Neutrophil (primary cell): Measurements from ENCODE around the gene TINCR.

ENCODE experiments used
- H3K27ac ChIP-seq: fragments of 200-600 bp; sonication (generic); 2 replicates; pipeline ENCODE4 v1.5.1; 2016; ENCODE audit warnings: mild to moderate bottlenecking, moderate library complexity
- H3K27me3 ChIP-seq: fragments of 200-600 bp; sonication (generic); 2 replicates; pipeline ENCODE4 v1.6.0; 2016; ENCODE audit warnings: mild to moderate bottlenecking
- H3K36me3 ChIP-seq: fragments of 200-600 bp; sonication (generic); 2 replicates; pipeline ENCODE4 v1.5.1; 2017
- H3K4me1 ChIP-seq, 2 experiments: fragments of 200-600 bp in 1 of 2; sonication (generic) in 1 of 2; 1 replicate in 1 of 2; 2 replicates in 1 of 2; pipeline versions ENCODE4 v1.5.1 to v1.6.1; 2013 to 2016; ENCODE audit warnings: low read depth in 1 of 2, low read length in 1 of 2, mild to moderate bottlenecking in 1 of 2, moderate library complexity in 1 of 2; ENCODE audit not compliant: control insufficient read depth in 1 of 2, insufficient read depth in 1 of 2
- H3K4me3 ChIP-seq, 2 experiments: fragments of 200-600 bp in 1 of 2; sonication (generic) in 1 of 2; 1 replicate in 1 of 2; 2 replicates in 1 of 2; pipeline ENCODE4 v1.5.1; 2013 to 2016; ENCODE audit warnings: low read depth in 1 of 2, low read length in 1 of 2, mild to moderate bottlenecking in 1 of 2, moderate library complexity in 1 of 2
- H3K9me3 ChIP-seq: fragments of 200-600 bp; sonication (generic); 2 replicates; pipeline ENCODE4 v1.5.1; 2016
- CTCF ChIP-seq: fragments of 200-600 bp; sonication (generic); IDR thresholded peaks from 2 replicates; pipeline ENCODE4 v1.5.1; 2016; ENCODE audit warnings: antibody characterized with exemption

The TINCR gene

GRCh38 chr19:5608291-5608690 lies 40.5 kb upstream of the TINCR start:
- H3K4me1 ChIP-seq, result no peaks in the 10 kb centered on the region
- no peaks in the 10 kb centered on the region for H3K9me3 ChIP-seq
- no peak overlapping the region for H3K27ac ChIP-seq
- H3K27me3 ChIP-seq, result no peaks in the 10 kb centered on the region
- H3K36me3 ChIP-seq, result peaks cover 92% of the 10 kb centered on the region
- no peak for TF ChIP-seq CTCF
- H3K4me3 ChIP-seq, result no peak overlapping the region

DNA sequence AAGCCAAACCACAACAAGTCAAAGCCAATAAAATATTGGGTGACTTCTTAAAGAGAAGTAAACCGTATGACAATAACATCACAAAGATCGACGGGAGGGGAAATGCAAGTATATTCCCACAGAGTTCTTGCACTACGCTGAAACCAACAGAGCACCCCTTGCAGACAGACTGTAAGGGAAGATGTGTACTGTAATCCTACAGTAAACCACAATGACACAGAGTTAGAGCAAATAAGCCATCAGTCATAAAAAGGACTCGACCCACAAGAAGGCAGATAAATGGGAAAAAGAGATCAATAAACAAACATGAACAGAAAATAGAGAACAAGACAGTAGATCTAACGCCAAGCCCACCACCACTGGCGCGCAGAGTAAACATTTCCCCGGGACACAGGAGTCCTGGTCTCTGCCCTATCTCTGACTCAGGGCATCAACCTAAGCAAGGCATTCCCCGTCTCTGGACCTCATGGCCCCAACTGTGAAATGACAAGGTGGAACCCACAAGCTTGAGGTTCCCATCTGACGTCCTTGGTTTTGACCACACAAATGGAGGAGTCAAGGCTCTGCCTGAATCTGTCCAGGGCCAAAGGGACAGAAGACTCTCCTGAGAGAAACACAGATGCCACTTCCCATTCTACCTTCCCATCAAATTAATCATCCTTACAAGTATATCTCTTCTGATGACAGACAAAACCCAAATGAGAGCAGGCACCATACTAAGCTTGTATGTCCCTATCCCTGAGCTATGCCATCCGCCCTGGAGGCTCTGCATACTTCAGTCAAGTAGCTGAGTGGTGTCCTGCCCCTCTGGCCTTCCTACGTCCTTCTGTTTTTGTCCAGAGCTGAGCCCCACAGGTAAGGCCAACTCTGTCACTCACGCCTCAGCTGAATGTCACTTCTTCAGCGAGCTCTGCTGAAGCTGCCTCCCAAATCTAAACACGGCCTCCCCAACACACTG lies 39.8 kb upstream of the TINCR start:
- H3K4me1 ChIP-seq, result no peaks in the 10 kb centered on the region
- H3K36me3 ChIP-seq, result peaks cover 92% of the 10 kb centered on the region
- no peak for TF ChIP-seq CTCF
- no peaks in the 10 kb centered on the region for H3K27me3 ChIP-seq
- H3K9me3 ChIP-seq, result no peaks in the 10 kb centered on the region
- no peak overlapping the region for H3K4me3 ChIP-seq
- H3K27ac ChIP-seq, result no peak overlapping the region

- Histone ChIP-seq H3K4me3 (no peak overlapping the region), H3K4me1 (no peaks in the 10 kb centered on the region), H3K27me3 (no peaks in the 10 kb centered on the region), H3K27ac (no peak overlapping the region), H3K9me3 (no peaks in the 10 kb centered on the region), H3K36me3 (peaks cover 98% of the 10 kb centered on the region)
- no peak for TF ChIP-seq CTCF
Measured at GRCh38 chr19:5605362-5605761, 37.6 kb upstream of the TINCR start.

DNA sequence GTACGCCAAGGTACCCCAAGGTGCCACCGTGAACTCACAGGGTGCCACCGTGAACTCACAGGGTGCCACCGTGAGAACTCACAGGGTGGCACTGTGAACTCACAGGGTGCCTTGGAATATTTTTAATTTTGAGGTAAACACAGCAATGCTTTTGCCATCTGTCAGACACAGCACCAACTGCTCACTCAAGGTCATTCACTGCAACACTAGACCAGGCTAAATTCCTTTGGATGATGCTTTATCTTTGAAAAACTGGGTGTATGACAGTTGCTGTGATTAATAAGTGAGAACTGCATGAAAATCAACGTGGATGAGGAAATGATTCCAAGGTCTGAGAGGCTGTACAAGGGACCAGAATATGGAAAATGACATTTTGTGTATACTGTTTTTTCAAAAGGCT lies 35.9 kb upstream of the TINCR start:
- peaks cover 98% of the 10 kb centered on the region for H3K36me3 ChIP-seq
- TF ChIP-seq CTCF, result no peak

GRCh38 chr19:5600797-5601196 lies 33.0 kb upstream of the TINCR start:
- no peaks in the 10 kb centered on the region for H3K4me1 ChIP-seq
- H3K27ac ChIP-seq, result no peak overlapping the region
- H3K27me3 ChIP-seq, result no peaks in the 10 kb centered on the region
- peaks cover 98% of the 10 kb centered on the region for H3K36me3 ChIP-seq
- TF ChIP-seq CTCF, result no peak
- H3K4me3 ChIP-seq, result no peak overlapping the region
- no peaks in the 10 kb centered on the region for H3K9me3 ChIP-seq

More for the DNA sequence above, 35.9 kb upstream of the TINCR start:
- Histone ChIP-seq H3K9me3 (no peaks in the 10 kb centered on the region), H3K27me3 (no peaks in the 10 kb centered on the region), H3K4me3 (no peak overlapping the region), H3K4me1 (no peaks in the 10 kb centered on the region), H3K27ac (no peak overlapping the region)
